HEK293T (cell line): ENCODE measurements around the gene SRRM3.

Experiments used
- BHLHE40 ChIP-seq: fragments of 450-650 bp; IDR thresholded peaks from 2 replicates; pipeline ENCODE4 v1.6.1; 2016; ENCODE audit warnings: mild to moderate bottlenecking, moderate library complexity, borderline replicate concordance
- ELF4 ChIP-seq: fragments of 450-650 bp; IDR thresholded peaks from 2 replicates; pipeline ENCODE4 v1.6.1; 2017; ENCODE audit warnings: antibody characterized with exemption
- FOXA1 ChIP-seq: fragments of 450-650 bp; IDR thresholded peaks from 2 replicates; pipeline ENCODE4 v1.6.1; 2016; ENCODE audit warnings: mild to moderate bottlenecking
- FOXM1 ChIP-seq: fragments of 450-650 bp; IDR thresholded peaks from 2 replicates; pipeline ENCODE4 v1.6.1; 2017; ENCODE audit warnings: mild to moderate bottlenecking, borderline replicate concordance
- LEF1 ChIP-seq: fragments of 450-650 bp; IDR thresholded peaks from 2 replicates; pipeline ENCODE4 v1.6.1; 2017; ENCODE audit warnings: mild to moderate bottlenecking, borderline replicate concordance
- NFRKB ChIP-seq: fragments of 450-650 bp; IDR thresholded peaks from 2 replicates; pipeline ENCODE4 v1.6.1; 2016; ENCODE audit warnings: mild to moderate bottlenecking, moderate library complexity
- SP1 ChIP-seq: fragments of 450-650 bp; IDR thresholded peaks from 2 replicates; pipeline ENCODE4 v1.6.1; 2017
- SUZ12 ChIP-seq: fragments of 450-650 bp; IDR thresholded peaks from 2 replicates; pipeline ENCODE4 v1.6.1; 2016; ENCODE audit warnings: mild to moderate bottlenecking
- TARDBP ChIP-seq: fragments of 450-650 bp; IDR thresholded peaks from 2 replicates; pipeline ENCODE4 v1.6.1; 2016
- TF ChIP-seq, protein P1 (sequence below): fragments of 450-650 bp; IDR thresholded peaks from 2 replicates; pipeline ENCODE4 v1.6.1; 2016

DNA sequence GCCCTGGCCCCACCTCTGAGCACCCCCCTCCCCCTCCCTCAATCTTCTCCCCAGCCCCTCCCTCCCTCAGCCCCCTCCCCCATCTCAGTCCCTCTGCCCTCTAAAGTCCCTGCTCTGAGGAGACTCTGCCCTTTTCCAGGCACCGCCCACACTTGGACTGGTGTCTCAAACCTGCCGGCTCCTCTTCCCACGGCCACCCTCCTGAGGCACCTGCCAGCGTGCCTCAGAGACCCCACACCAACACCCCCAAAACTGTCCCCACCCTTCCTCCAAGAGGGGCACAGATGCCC lies 66.1 kb downstream of the SRRM3 start:
- TF ChIP-seq NFRKB, result no peak
- TF ChIP-seq BHLHE40, result no peak
- no peak for TF ChIP-seq FOXM1
- no peak for TF ChIP-seq LEF1
- no peak for TF ChIP-seq SUZ12
- TF ChIP-seq, protein P1, sequence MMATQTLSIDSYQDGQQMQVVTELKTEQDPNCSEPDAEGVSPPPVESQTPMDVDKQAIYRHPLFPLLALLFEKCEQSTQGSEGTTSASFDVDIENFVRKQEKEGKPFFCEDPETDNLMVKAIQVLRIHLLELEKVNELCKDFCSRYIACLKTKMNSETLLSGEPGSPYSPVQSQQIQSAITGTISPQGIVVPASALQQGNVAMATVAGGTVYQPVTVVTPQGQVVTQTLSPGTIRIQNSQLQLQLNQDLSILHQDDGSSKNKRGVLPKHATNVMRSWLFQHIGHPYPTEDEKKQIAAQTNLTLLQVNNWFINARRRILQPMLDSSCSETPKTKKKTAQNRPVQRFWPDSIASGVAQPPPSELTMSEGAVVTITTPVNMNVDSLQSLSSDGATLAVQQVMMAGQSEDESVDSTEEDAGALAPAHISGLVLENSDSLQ, result no peak
- no peak for TF ChIP-seq SP1
- TF ChIP-seq FOXA1, result no peak
- TF ChIP-seq ELF4, result no peak
- TF ChIP-seq TARDBP, result no peak
